A673 (cell line): ENCODE data around the gene TRIM14. TPM values are rescaled to one million over a fixed set of nuclear protein-coding genes. Genes with fewer than 3 reads are reported as not detected.

ENCODE experiments used
- BruUV-seq: library from RNA; stranded (reverse); fragments of 400-500 nt; replicated peaks from 2 replicates; lab custom pipeline; 2021; lab: Mats Ljungman, UMichigan
- CTCF ChIA-PET: fragments of 300-600 bp; sonication (Branson Sonifier 250); formaldehyde crosslinking; loops from one replicate; lab custom pipeline; 2022; ENCODE audit warnings: antibody characterized with exemption; lab: Charles Lee
- POLR2A ChIA-PET: fragments of 300-600 bp; sonication (Branson Sonifier 250); formaldehyde crosslinking; loops from one replicate; lab custom pipeline; 2022; ENCODE audit warnings: antibody characterized with exemption; ENCODE audit not compliant: low non-redundant PET; lab: Charles Lee
- DNase-seq: peaks from one replicate; pipeline ENCODE4 v3.0.0-alpha.2; 2015; ENCODE audit warnings: low spot score
- H3K27ac ChIP-seq: fragments of 200-600 bp; sonication (generic); 2 replicates; pipeline ENCODE4 v1.5.1; 2016; ENCODE audit warnings: mixed run types, low read depth, mild to moderate bottlenecking, mixed read lengths, antibody characterized with exemption, low read length; ENCODE audit not compliant: poor library complexity, severe bottlenecking
- H3K27me3 ChIP-seq: fragments of 200-600 bp; sonication (generic); replicated peaks from 2 replicates; pipeline ENCODE4 v1.6.1; 2017; ENCODE audit warnings: mixed run types, low read depth, mild to moderate bottlenecking, mixed read lengths, antibody characterized with exemption, low read length; ENCODE audit not compliant: insufficient read depth, poor library complexity
- H3K36me3 ChIP-seq: fragments of 200-600 bp; sonication (generic); 2 replicates; pipeline ENCODE4 v1.6.1; 2016; ENCODE audit warnings: mixed run types, mild to moderate bottlenecking, mixed read lengths, antibody characterized with exemption, low read length; ENCODE audit not compliant: insufficient read depth, poor library complexity, severe bottlenecking
- H3K4me1 ChIP-seq: fragments of 200-600 bp; sonication (generic); 2 replicates; pipeline ENCODE4 v1.6.1; 2017; ENCODE audit warnings: mixed run types, mild to moderate bottlenecking, mixed read lengths, antibody characterized with exemption, low read length; ENCODE audit not compliant: insufficient read depth, poor library complexity, severe bottlenecking
- H3K4me3 ChIP-seq: fragments of 200-600 bp; sonication (generic); 2 replicates; pipeline ENCODE4 v1.5.1; 2016; ENCODE audit warnings: low read depth, mixed run types, mild to moderate bottlenecking, mixed read lengths, low read length; ENCODE audit not compliant: poor library complexity, severe bottlenecking
- H3K9me3 ChIP-seq: fragments of 200-600 bp; sonication (generic); 2 replicates; pipeline ENCODE4 v1.6.1; 2016; ENCODE audit warnings: mixed run types, low read depth, mild to moderate bottlenecking, mixed read lengths, antibody characterized with exemption, low read length; ENCODE audit not compliant: poor library complexity, severe bottlenecking
- CTCF ChIP-seq: fragments of 300-800, 200-600 bp; sonication (generic); conservative IDR thresholded peaks from 2 replicates; pipeline ENCODE4 v1.5.1; 2017; ENCODE audit warnings: low read depth, mild to moderate bottlenecking, antibody characterized with exemption, low read length, moderate library complexity, mixed read lengths
- EZH2 ChIP-seq: fragments of 200-600 bp; sonication (generic); IDR thresholded peaks from 2 replicates; pipeline ENCODE4 v1.6.1; 2017; ENCODE audit warnings: borderline replicate concordance, low read depth, mild to moderate bottlenecking, mixed read lengths, antibody characterized with exemption, low read length; ENCODE audit not compliant: poor library complexity, severe bottlenecking
- intact Hi-C: fragments of 100-400 bp; cut with micrococcal nuclease; formaldehyde crosslinking; loops from one replicate; pipeline ENCODE4 v1.10.0; 2022; ENCODE audit not compliant: unreplicated experiment
- total RNA-seq: library from RNA; stranded (reverse); gene quantifications from 2 replicates; pipeline ENCODE4 v1.2.3, GENCODE V29; 2021

Gene TRIM14
- total RNA-seq, 1 experiment from 2014 or later = 3.8 TPM

- H3K36me3 ChIP-seq = no peaks in the 10 kb centered on the region
- H3K9me3 ChIP-seq = no peaks in the 10 kb centered on the region
- intact Hi-C loops = loop anchor here (1.0 to 10.0 kb wide), 2 partner anchors 189 to 700 kb away; no protein-coding TSS in a partner anchor
- POLR2A ChIA-PET = no interaction called here
- peaks cover 9% of the 10 kb centered on the region for H3K4me1 ChIP-seq
- H3K27ac ChIP-seq = peak overlapping the region; percentile 9
- H3K27me3 ChIP-seq = no peaks in the 10 kb centered on the region
- BruUV-seq = no TSS peak
- CTCF ChIA-PET = interaction anchor here (0.5 to 0.7 kb wide), 4 partner anchors 94 to 933 kb away, joined by 3 to 4 read pairs (median 3); no protein-coding TSS in a partner anchor
- DNase-seq = peak; percentile 76
- peak; percentile 97 for TF ChIP-seq CTCF
- no peak for TF ChIP-seq EZH2
- no peak overlapping the region for H3K4me3 ChIP-seq
Measured at GRCh38 chr9:98074115-98074990, 44.7 kb downstream of the TRIM14 start.

GRCh38 chr9:98071737-98072136 lies 47.3 kb downstream of the TRIM14 start:
- no peak for TF ChIP-seq CTCF
- no peak for TF ChIP-seq EZH2
- BruUV-seq = no TSS peak
- DNase-seq = no peak
- H3K27ac ChIP-seq = no peak overlapping the region
- H3K4me1 ChIP-seq = peaks cover 9% of the 10 kb centered on the region
- H3K27me3 ChIP-seq = no peaks in the 10 kb centered on the region
- intact Hi-C loops = loop anchor here (10.0 kb wide), 1 partner anchor 703 kb away; no protein-coding TSS in a partner anchor
- H3K36me3 ChIP-seq = no peaks in the 10 kb centered on the region
- H3K9me3 ChIP-seq = no peaks in the 10 kb centered on the region
- CTCF ChIA-PET = no interaction called here
- no peak overlapping the region for H3K4me3 ChIP-seq
- POLR2A ChIA-PET = no interaction called here

GRCh38 chr9:98070704-98071103 lies 48.3 kb downstream of the TRIM14 start:
- no peak for DNase-seq
- TF ChIP-seq CTCF = no peak
- no peak for TF ChIP-seq EZH2
- H3K27ac ChIP-seq = no peak overlapping the region
- peaks cover 9% of the 10 kb centered on the region for H3K4me1 ChIP-seq
- CTCF ChIA-PET = interaction anchor here (0.5 kb wide), 1 partner anchor 26 kb away, joined by 11 read pairs; no protein-coding TSS in a partner anchor
- BruUV-seq = no TSS peak
- H3K4me3 ChIP-seq = no peak overlapping the region
- H3K27me3 ChIP-seq = no peaks in the 10 kb centered on the region
- POLR2A ChIA-PET = no interaction called here
- intact Hi-C loops = loop anchor here (10.0 kb wide), 1 partner anchor 704 kb away; no protein-coding TSS in a partner anchor
- H3K36me3 ChIP-seq = peaks cover 3% of the 10 kb centered on the region
- no peaks in the 10 kb centered on the region for H3K9me3 ChIP-seq
